ENCODE measurements around the gene GPHN.

- TF ChIP-seq CTCF (conservative IDR thresholded peaks at IDR 0.05 in 1 of 2, IDR thresholded peaks at IDR 0.05 in 1 of 2; ENCODE audit: extremely low read depth in 1 of 2, insufficient read depth in 1 of 2, low read depth in 1 of 2, low read length in 2 of 2) (no peak), EZH2 (IDR thresholded peaks at IDR 0.05; ENCODE audit: borderline replicate concordance, low read length) (no peak)
Observed at GRCh38 chr14:67167420-67168109, 659.6 kb downstream of the GPHN start.

Data from mammary epithelial cell (primary cell).